ENCODE data around the gene KIR3DL1.
"Not testable (repeated sequence)": the region's sequence is repeated elsewhere in the genome, so short reads cannot be mapped to it uniquely, and the experiment has no call there.

Gene KIR3DL1

GRCh38 chr19:54816251-54816650, at the start of gene KIR3DL1:
TSS of gene KIR3DL1 (plus strand) at chr19:54816468.
- not testable (repeated sequence) for DNase-seq

GRCh38 chr19:54769646-54770045, 46.6 kb upstream of the KIR3DL1 start, which contains the start of gene KIR2DL1:
TSS of gene KIR2DL1 (plus strand) at chr19:54769793. CDS start at chr19:54769851, 58 bp downstream.
- not testable (repeated sequence) for DNase-seq

- DNase-seq: not testable (repeated sequence)
These were observed 45.8 kb upstream of the KIR3DL1 start for GRCh38 chr19:54770511-54770910.

GRCh38 chr19:54771018-54771960, 45.0 kb upstream of the KIR3DL1 start:
- not testable (repeated sequence) for DNase-seq

GRCh38 chr19:54772666-54773065, 43.6 kb upstream of the KIR3DL1 start:
- not testable (repeated sequence) for DNase-seq

- not testable (repeated sequence) for DNase-seq
These were observed 41.0 kb upstream of the KIR3DL1 start for GRCh38 chr19:54775095-54775815.

- not testable (repeated sequence) for DNase-seq
These were observed 40.4 kb upstream of the KIR3DL1 start for GRCh38 chr19:54775830-54776229.

- DNase-seq: not testable (repeated sequence)
These were observed 38.4 kb upstream of the KIR3DL1 start for GRCh38 chr19:54777851-54778250.

GRCh38 chr19:54778896-54779295, 37.4 kb upstream of the KIR3DL1 start:
- DNase-seq: not testable (repeated sequence)

GRCh38 chr19:54782916-54783315, 33.4 kb upstream of the KIR3DL1 start:
- not testable (repeated sequence) for DNase-seq

- not testable (repeated sequence) for DNase-seq
These were observed 30.1 kb upstream of the KIR3DL1 start for GRCh38 chr19:54786091-54786723.

GRCh38 chr19:54788154-54788553, 28.1 kb upstream of the KIR3DL1 start:
- DNase-seq: peak in 3 of 14 donors; percentile 1 to 2 (median 2)

- no peak for DNase-seq
These were observed 25.6 kb upstream of the KIR3DL1 start for GRCh38 chr19:54790711-54791110.

GRCh38 chr19:54791476-54791875, 24.8 kb upstream of the KIR3DL1 start:
- no peak for DNase-seq

- no peak for DNase-seq
These were observed 23.5 kb upstream of the KIR3DL1 start for GRCh38 chr19:54792814-54793213.

GRCh38 chr19:54795758-54796157, 20.5 kb upstream of the KIR3DL1 start:
- DNase-seq: no peak

- DNase-seq: no peak
These were observed 12.9 kb upstream of the KIR3DL1 start, which contains the start of gene KIR2DL4 for GRCh38 chr19:54803410-54803809. TSS of gene KIR2DL4 (plus strand) at chr19:54803610. CDS start at chr19:54803652, 42 bp downstream.

GRCh38 chr19:54804101-54804500, 12.2 kb upstream of the KIR3DL1 start:
- DNase-seq: no peak

- DNase-seq: no peak
These were observed 11.7 kb upstream of the KIR3DL1 start for GRCh38 chr19:54804571-54804970.

GRCh38 chr19:54805665-54806515, 10.4 kb upstream of the KIR3DL1 start:
- no peak for DNase-seq

GRCh38 chr19:54806516-54806838, 9.8 kb upstream of the KIR3DL1 start:
- DNase-seq: no peak

GRCh38 chr19:54814571-54814970, 1.7 kb upstream of the KIR3DL1 start:
- not testable (repeated sequence) for DNase-seq

Data from C1 segment of cervical spinal cord (tissue), 14 donors.